Measurements from ENCODE around the gene KATNB1.

KATNB1 gene

DNA sequence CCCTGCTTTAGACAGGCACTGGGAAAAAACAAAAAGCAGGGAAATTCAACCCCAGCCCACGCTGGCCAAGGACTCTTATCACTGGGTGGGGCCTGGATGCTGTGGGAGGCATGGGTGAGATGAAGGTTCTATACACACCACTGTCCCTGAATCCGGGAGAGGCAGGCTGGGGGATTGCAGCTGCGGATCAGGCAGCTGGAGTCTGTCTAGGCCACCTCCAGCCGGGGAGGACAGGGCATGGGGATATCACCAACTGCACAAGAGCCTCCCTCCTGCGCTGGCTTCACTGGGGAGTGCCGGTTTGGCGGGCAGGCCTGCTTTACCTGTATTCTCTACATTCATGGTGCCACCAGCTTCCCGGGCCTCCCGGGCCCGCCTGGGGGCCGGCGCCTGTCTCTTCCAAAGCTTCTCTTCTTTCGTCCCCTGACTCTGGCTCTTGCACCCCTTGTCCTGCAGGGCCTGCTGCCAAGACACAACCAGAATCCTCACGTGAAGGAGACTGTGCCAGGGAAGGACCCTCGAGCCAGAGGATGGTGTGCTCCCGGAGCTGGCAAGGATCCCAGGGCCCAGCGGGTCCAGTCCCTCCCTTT lies 52.8 kb downstream of the KATNB1 start:
- no peaks in the 10 kb centered on the region for H3K9me3 ChIP-seq (ENCODE audit: control extremely low read depth in 1 of 5, control insufficient read depth in 4 of 5, insufficient read depth in 2 of 5, low read depth in 1 of 5, low read length in 4 of 5)
- H3K4me3 ChIP-seq (ENCODE audit: control insufficient read depth in 1 of 7, extremely low read depth in 1 of 7, insufficient read depth in 4 of 7, low read depth in 2 of 7, low read length in 6 of 7), result no peak overlapping the region
- ChIA-PET POLR2A (interaction anchor here (0.6 kb wide), 1 partner anchor 8 kb away, joined by 3 read pairs; no protein-coding TSS in a partner anchor), CTCF (interaction anchor here (1.0 kb wide), 1 partner anchor 64 kb away, joined by 3 read pairs; no protein-coding TSS in a partner anchor)
- peaks cover 0 to 13% (median 5%) of the 10 kb centered on the region in 4 experiments for H3K4me1 ChIP-seq (ENCODE audit: control extremely low read depth in 1 of 4, control insufficient read depth in 4 of 4, insufficient read depth in 4 of 4, low read length in 3 of 4)
- peaks cover 0 to 17% (median 2%) of the 10 kb centered on the region in 4 experiments for H3K36me3 ChIP-seq (ENCODE audit: control insufficient read depth in 4 of 4, insufficient read depth in 4 of 4, low read length in 3 of 4)
- 95% methylated on average over 14 of the region's 17 CpGs for WGBS (ENCODE audit: insufficient coverage)
- H3K27me3 ChIP-seq (replicated peaks in 2 of 5; ENCODE audit: control insufficient read depth in 4 of 5, insufficient read depth in 5 of 5, low read length in 4 of 5), result no peaks in the 10 kb centered on the region
- H3K27ac ChIP-seq (ENCODE audit: insufficient read depth in 1 of 2, low read depth in 1 of 2, low read length in 2 of 2, poor library complexity in 1 of 2, severe bottlenecking in 2 of 2), result no peak overlapping the region
- no peak for DNase-seq

DNA sequence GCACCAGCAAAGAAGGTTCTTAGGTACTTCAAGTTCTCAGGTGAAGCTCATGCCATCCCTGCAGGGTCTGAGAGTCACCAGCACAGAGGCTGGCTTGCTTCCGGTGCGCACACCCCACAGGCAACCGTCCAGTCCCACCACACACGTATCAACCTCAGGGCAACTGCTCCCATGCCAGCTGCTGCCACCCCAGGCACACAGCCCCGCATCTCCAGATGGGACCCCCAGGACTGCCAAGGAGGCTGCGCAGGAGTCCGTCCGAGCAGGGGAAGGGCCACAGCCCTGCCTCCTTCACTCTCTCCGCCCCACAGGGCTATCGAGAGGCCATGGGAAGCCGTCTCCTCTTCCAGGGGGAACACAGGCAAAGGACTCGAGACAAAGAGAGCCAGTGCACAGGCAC lies 53.4 kb downstream of the KATNB1 start:
- Histone ChIP-seq H3K27me3 (replicated peaks in 2 of 5; ENCODE audit: control insufficient read depth in 4 of 5, insufficient read depth in 5 of 5, low read length in 4 of 5) (no peaks in the 10 kb centered on the region), H3K4me3 (ENCODE audit: control insufficient read depth in 1 of 7, extremely low read depth in 1 of 7, insufficient read depth in 4 of 7, low read depth in 2 of 7, low read length in 6 of 7) (no peak overlapping the region), H3K4me1 (ENCODE audit: control extremely low read depth in 1 of 4, control insufficient read depth in 4 of 4, insufficient read depth in 4 of 4, low read length in 3 of 4) (peaks cover 0 to 13% (median 5%) of the 10 kb centered on the region in 4 experiments), H3K27ac (ENCODE audit: insufficient read depth in 1 of 2, low read depth in 1 of 2, low read length in 2 of 2, poor library complexity in 1 of 2, severe bottlenecking in 2 of 2) (no peak overlapping the region), H3K36me3 (ENCODE audit: control insufficient read depth in 4 of 4, insufficient read depth in 4 of 4, low read length in 3 of 4) (peaks cover 0 to 17% (median 2%) of the 10 kb centered on the region in 4 experiments), H3K9me3 (ENCODE audit: control extremely low read depth in 1 of 5, control insufficient read depth in 4 of 5, insufficient read depth in 2 of 5, low read depth in 1 of 5, low read length in 4 of 5) (no peaks in the 10 kb centered on the region)
- WGBS (ENCODE audit: insufficient coverage), result 86% methylated on average over 10 of the region's 12 CpGs
- CTCF ChIA-PET, result no interaction called here
- POLR2A ChIA-PET, result interaction anchor here (0.6 kb wide), 1 partner anchor 19 kb away, joined by 4 read pairs; no protein-coding TSS in a partner anchor
- no peak for DNase-seq

DNA sequence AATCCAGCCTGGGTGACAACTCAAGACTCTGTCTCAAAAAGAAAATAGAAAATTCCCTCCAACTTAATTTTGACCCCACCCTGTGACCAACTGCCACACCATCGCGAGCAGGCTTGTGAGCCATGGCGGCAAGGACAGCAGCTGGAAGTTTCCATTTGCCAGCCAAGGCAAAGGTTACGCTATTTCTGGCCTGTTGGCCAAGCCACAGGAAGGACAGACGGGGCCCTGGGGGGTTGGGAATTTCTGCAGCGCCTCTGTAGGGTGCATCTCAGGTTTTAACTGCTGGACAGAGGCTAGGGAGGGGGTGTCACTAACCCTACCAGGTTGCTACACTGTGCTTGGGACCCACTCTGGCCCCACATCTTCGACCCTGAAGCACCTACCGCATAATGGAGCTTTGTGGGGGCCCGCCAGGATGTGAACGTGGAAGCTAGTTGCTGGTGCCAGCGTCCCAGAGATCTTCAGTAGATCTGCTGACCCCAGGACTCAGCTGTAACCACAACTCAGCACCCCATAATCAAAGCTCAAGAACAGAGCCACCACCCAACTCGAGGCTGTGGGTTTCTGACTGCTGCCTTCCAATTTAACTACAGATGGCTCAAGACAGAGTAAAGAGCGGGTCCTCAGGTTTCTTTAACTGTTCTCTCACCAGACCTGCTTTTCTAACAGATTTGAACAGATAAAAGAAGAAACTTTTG lies 55.8 kb downstream of the KATNB1 start:
- ChIA-PET POLR2A (no interaction called here), CTCF (interaction anchor here (0.6 to 1.9 kb wide), 5 partner anchors 8 to 116 kb away, joined by 3 to 4 read pairs (median 3); no protein-coding TSS in a partner anchor)
- DNase-seq, result peak in 1 of 3 donors; percentile 13
- Histone ChIP-seq H3K27ac (ENCODE audit: insufficient read depth in 1 of 2, low read depth in 1 of 2, low read length in 2 of 2, poor library complexity in 1 of 2, severe bottlenecking in 2 of 2) (no peak overlapping the region), H3K27me3 (replicated peaks in 2 of 5; ENCODE audit: control insufficient read depth in 4 of 5, insufficient read depth in 5 of 5, low read length in 4 of 5) (no peaks in the 10 kb centered on the region), H3K9me3 (ENCODE audit: control extremely low read depth in 1 of 5, control insufficient read depth in 4 of 5, insufficient read depth in 2 of 5, low read depth in 1 of 5, low read length in 4 of 5) (no peaks in the 10 kb centered on the region), H3K4me3 (ENCODE audit: control insufficient read depth in 1 of 7, extremely low read depth in 1 of 7, insufficient read depth in 4 of 7, low read depth in 2 of 7, low read length in 6 of 7) (no peak overlapping the region), H3K36me3 (ENCODE audit: control insufficient read depth in 4 of 4, insufficient read depth in 4 of 4, low read length in 3 of 4) (peaks cover 0 to 21% (median 0%) of the 10 kb centered on the region in 4 experiments), H3K4me1 (ENCODE audit: control extremely low read depth in 1 of 4, control insufficient read depth in 4 of 4, insufficient read depth in 4 of 4, low read length in 3 of 4) (peaks cover 0 to 16% (median 9%) of the 10 kb centered on the region in 4 experiments)
- WGBS (ENCODE audit: insufficient coverage), result 84% methylated on average over 13 of the region's 13 CpGs

DNA sequence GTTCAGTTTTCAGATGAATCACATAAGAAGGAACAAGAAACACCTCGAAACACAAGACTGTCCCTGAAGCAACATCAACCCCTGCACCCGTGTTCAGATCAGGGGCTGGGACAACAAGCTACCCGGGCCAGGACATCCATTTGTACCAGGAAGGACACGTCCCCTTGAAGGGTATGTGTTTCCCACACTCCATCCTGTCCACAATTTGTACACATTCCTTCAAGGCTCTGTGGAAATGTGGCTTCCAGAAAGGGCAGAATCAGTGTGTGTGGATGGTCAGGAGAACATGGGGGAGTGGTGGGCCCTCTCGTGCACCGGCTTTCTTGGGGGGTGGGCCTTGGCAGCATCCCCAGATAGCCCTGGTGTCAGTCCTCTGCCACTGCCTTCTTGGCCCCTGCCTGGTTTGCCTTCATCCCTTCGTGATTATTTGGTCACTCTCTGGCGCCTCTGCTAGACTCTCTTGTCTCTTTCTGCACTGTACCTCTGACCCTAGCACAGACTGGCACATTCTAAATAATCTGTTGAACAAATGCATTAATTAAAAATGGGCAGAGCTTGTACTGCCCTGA lies 56.4 kb downstream of the KATNB1 start:
- H3K4me3 ChIP-seq (ENCODE audit: control insufficient read depth in 1 of 7, extremely low read depth in 1 of 7, insufficient read depth in 4 of 7, low read depth in 2 of 7, low read length in 6 of 7), result no peak overlapping the region
- POLR2A ChIA-PET, result interaction anchor here (0.6 kb wide), 1 partner anchor 64 kb away, joined by 5 read pairs; no protein-coding TSS in a partner anchor
- peaks cover 0 to 22% (median 0%) of the 10 kb centered on the region in 4 experiments for H3K36me3 ChIP-seq (ENCODE audit: control insufficient read depth in 4 of 4, insufficient read depth in 4 of 4, low read length in 3 of 4)
- WGBS (ENCODE audit: insufficient coverage), result 89% methylated on average over 6 of the region's 8 CpGs
- H3K9me3 ChIP-seq (ENCODE audit: control extremely low read depth in 1 of 5, control insufficient read depth in 4 of 5, insufficient read depth in 2 of 5, low read depth in 1 of 5, low read length in 4 of 5), result no peaks in the 10 kb centered on the region
- no peaks in the 10 kb centered on the region for H3K27me3 ChIP-seq (replicated peaks in 2 of 5; ENCODE audit: control insufficient read depth in 4 of 5, insufficient read depth in 5 of 5, low read length in 4 of 5)
- no peak for DNase-seq
- no peak overlapping the region for H3K27ac ChIP-seq (ENCODE audit: insufficient read depth in 1 of 2, low read depth in 1 of 2, low read length in 2 of 2, poor library complexity in 1 of 2, severe bottlenecking in 2 of 2)
- H3K4me1 ChIP-seq (ENCODE audit: control extremely low read depth in 1 of 4, control insufficient read depth in 4 of 4, insufficient read depth in 4 of 4, low read length in 3 of 4), result peaks cover 0 to 16% (median 9%) of the 10 kb centered on the region in 4 experiments
- CTCF ChIA-PET, result interaction anchor here (0.7 to 9.9 kb wide), 3 partner anchors 25 to 115 kb away, joined by 3 to 101 read pairs (median 3); no protein-coding TSS in a partner anchor

DNA sequence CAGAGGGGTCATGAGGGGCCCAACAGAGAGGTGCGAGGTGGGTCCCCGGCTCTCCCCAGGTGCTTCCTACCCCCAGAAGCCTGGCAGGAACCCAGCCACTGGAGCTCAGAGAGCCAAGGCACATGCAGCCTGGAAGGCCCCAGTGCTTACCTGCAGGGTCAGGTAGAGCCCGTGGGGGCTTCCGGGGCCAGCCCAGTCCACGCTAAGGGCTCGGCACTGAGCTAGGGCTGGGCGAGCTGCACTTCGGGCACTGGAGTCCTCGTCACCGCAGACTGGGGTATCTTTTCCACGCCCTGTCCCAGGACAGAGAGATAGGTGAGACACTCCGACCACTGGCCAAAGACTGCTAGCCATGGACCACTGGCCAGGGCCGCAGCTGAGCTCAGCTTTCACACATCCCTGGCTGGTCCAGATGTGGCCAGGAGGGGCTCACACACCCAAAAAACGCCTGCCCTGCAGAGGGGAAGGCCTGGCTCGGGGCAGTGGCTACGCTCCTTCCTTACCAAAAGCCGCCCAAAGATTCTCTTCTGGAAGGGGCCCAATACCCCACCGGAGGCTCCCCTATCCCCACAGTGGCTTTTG lies 59.4 kb downstream of the KATNB1 start:
- no peak overlapping the region for H3K4me3 ChIP-seq (ENCODE audit: control insufficient read depth in 1 of 7, extremely low read depth in 1 of 7, insufficient read depth in 4 of 7, low read depth in 2 of 7, low read length in 6 of 7)
- H3K36me3 ChIP-seq (ENCODE audit: control insufficient read depth in 4 of 4, insufficient read depth in 4 of 4, low read length in 3 of 4), result peaks cover 0 to 20% (median 2%) of the 10 kb centered on the region in 4 experiments
- H3K4me1 ChIP-seq (ENCODE audit: control extremely low read depth in 1 of 4, control insufficient read depth in 4 of 4, insufficient read depth in 4 of 4, low read length in 3 of 4), result peaks cover 9 to 34% (median 33%) of the 10 kb centered on the region in 4 experiments
- CTCF ChIA-PET, result interaction anchor here (0.7 to 9.9 kb wide), 25 partner anchors 8 to 328 kb away, joined by 3 to 101 read pairs (median 4); partner anchors contain the start of gene KIFC3
- WGBS (ENCODE audit: insufficient coverage), result 93% methylated on average over 16 of the region's 18 CpGs
- no peak overlapping the region for H3K27ac ChIP-seq (ENCODE audit: insufficient read depth in 1 of 2, low read depth in 1 of 2, low read length in 2 of 2, poor library complexity in 1 of 2, severe bottlenecking in 2 of 2)
- no peaks in the 10 kb centered on the region for H3K9me3 ChIP-seq (ENCODE audit: control extremely low read depth in 1 of 5, control insufficient read depth in 4 of 5, insufficient read depth in 2 of 5, low read depth in 1 of 5, low read length in 4 of 5)
- POLR2A ChIA-PET, result interaction anchor here (2.1 kb wide), 1 partner anchor 15 kb away, joined by 5 read pairs; no protein-coding TSS in a partner anchor
- H3K27me3 ChIP-seq (replicated peaks in 2 of 5; ENCODE audit: control insufficient read depth in 4 of 5, insufficient read depth in 5 of 5, low read length in 4 of 5), result no peaks in the 10 kb centered on the region
- no peak for DNase-seq

DNA sequence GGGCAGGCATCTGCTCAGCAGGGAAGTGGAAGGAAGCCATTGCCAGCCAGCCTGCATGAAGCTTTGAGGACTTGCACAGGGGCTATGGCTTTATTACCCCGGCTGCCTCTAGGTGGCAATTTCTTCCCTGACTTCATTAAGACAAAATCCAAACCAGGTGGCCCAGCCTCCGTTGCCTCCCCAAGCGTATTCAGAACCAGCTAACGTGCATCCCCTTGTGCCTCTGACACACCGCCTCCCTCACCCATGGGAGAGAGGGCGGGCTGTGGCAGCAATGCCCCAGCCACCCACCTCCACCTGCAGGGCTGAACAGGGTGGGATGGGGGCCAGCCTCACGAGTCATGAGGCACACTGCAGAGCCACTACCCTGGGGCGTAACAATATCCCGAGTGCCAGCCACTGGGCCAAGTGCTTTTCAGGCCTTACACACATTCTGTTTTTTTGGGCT lies 59.9 kb downstream of the KATNB1 start:
- ChIA-PET POLR2A (interaction anchor here (2.1 kb wide), 1 partner anchor 15 kb away, joined by 5 read pairs; no protein-coding TSS in a partner anchor), CTCF (interaction anchor here (0.9 to 9.9 kb wide), 19 partner anchors 8 to 328 kb away, joined by 3 to 101 read pairs (median 4); partner anchors contain the start of gene KIFC3)
- Histone ChIP-seq H3K36me3 (ENCODE audit: control insufficient read depth in 4 of 4, insufficient read depth in 4 of 4, low read length in 3 of 4) (peaks cover 0 to 19% (median 2%) of the 10 kb centered on the region in 4 experiments), H3K9me3 (ENCODE audit: control extremely low read depth in 1 of 5, control insufficient read depth in 4 of 5, insufficient read depth in 2 of 5, low read depth in 1 of 5, low read length in 4 of 5) (no peaks in the 10 kb centered on the region), H3K27ac (ENCODE audit: insufficient read depth in 1 of 2, low read depth in 1 of 2, low read length in 2 of 2, poor library complexity in 1 of 2, severe bottlenecking in 2 of 2) (no peak overlapping the region), H3K4me1 (ENCODE audit: control extremely low read depth in 1 of 4, control insufficient read depth in 4 of 4, insufficient read depth in 4 of 4, low read length in 3 of 4) (peaks cover 9 to 39% (median 38%) of the 10 kb centered on the region in 4 experiments), H3K27me3 (replicated peaks in 2 of 5; ENCODE audit: control insufficient read depth in 4 of 5, insufficient read depth in 5 of 5, low read length in 4 of 5) (no peaks in the 10 kb centered on the region), H3K4me3 (ENCODE audit: control insufficient read depth in 1 of 7, extremely low read depth in 1 of 7, insufficient read depth in 4 of 7, low read depth in 2 of 7, low read length in 6 of 7) (no peak overlapping the region)
- peak; percentile 72 to 85 (median 83) for DNase-seq
- WGBS (ENCODE audit: insufficient coverage), result 43% methylated on average over 6 of the region's 9 CpGs
